HepG2 (cell line): ENCODE results near the gene STXBP4. TPM values are rescaled to one million over a fixed set of nuclear protein-coding genes. Genes with fewer than 3 reads are reported as not detected.

Experiments used
- ATF1 ChIP-seq: IDR thresholded peaks from 2 replicates; pipeline ENCODE4 v1.6.1; 2016; ENCODE audit warnings: mild to moderate bottlenecking, control low read depth
- ATF7-NPFF ChIP-seq: sonication (generic); formaldehyde crosslinking; IDR thresholded peaks from 2 replicates; pipeline ENCODE4 v1.8.1; 2023; ENCODE audit warnings: mild to moderate bottlenecking, low read depth, missing genetic modification reagents, moderate library complexity
- CEBPG ChIP-seq: IDR thresholded peaks from 2 replicates; pipeline ENCODE4 v1.6.1; 2016
- HDAC2 ChIP-seq: sonication (generic); formaldehyde crosslinking; IDR thresholded peaks from 2 replicates; pipeline ENCODE4 v1.4.0; 2020; ENCODE audit warnings: missing genetic modification reagents
- HIC2 ChIP-seq: sonication (generic); formaldehyde crosslinking; IDR thresholded peaks from 2 replicates; pipeline ENCODE4 v1.9.0; 2022; ENCODE audit warnings: low read depth, missing genetic modification reagents
- HNF4G ChIP-seq, 2 experiments: sonication (generic) in 1 of 2; formaldehyde crosslinking in 1 of 2; IDR thresholded peaks; 2 replicates each; pipeline versions ENCODE4 v1.4.0 to v1.6.1; 2011 to 2020; ENCODE audit warnings: borderline replicate concordance in 2 of 2, low read depth in 2 of 2, mild to moderate bottlenecking in 2 of 2, low read length in 1 of 2, missing genetic modification reagents in 1 of 2, moderate library complexity in 1 of 2
- MTA1 ChIP-seq: sonication (generic); formaldehyde crosslinking; IDR thresholded peaks from 2 replicates; pipeline ENCODE4 v1.4.0; 2020; ENCODE audit warnings: missing genetic modification reagents, mild to moderate bottlenecking, borderline replicate concordance
- MTF1 ChIP-seq: sonication (generic); formaldehyde crosslinking; IDR thresholded peaks from 2 replicates; pipeline ENCODE4 v1.5.0; 2020; ENCODE audit warnings: missing genetic modification reagents
- POGZ ChIP-seq: sonication (generic); formaldehyde crosslinking; IDR thresholded peaks from 2 replicates; pipeline ENCODE4 v1.4.0; 2020; ENCODE audit warnings: mild to moderate bottlenecking, missing genetic modification reagents
- SAP130 ChIP-seq: IDR thresholded peaks from 2 replicates; pipeline ENCODE4 v1.6.1; 2016; ENCODE audit warnings: low read depth
- TBX3 ChIP-seq: fragments of 450-650 bp; IDR thresholded peaks from 2 replicates; pipeline ENCODE4 v1.6.1; 2017; ENCODE audit warnings: antibody characterized with exemption, mild to moderate bottlenecking, inconsistent platforms, borderline replicate concordance
- THAP7 ChIP-seq: sonication (generic); formaldehyde crosslinking; IDR thresholded peaks from 2 replicates; pipeline ENCODE4 v1.8.1; 2023; ENCODE audit warnings: mild to moderate bottlenecking, missing genetic modification reagents
- ZNF138 ChIP-seq: sonication (generic); formaldehyde crosslinking; IDR thresholded peaks from 2 replicates; pipeline ENCODE4 v1.5.0; 2020; ENCODE audit warnings: mild to moderate bottlenecking, low read depth, missing genetic modification reagents
- ZNF362 ChIP-seq: sonication (generic); formaldehyde crosslinking; IDR thresholded peaks from 2 replicates; pipeline ENCODE4 v1.4.0; 2020; ENCODE audit warnings: missing genetic modification reagents, mild to moderate bottlenecking, borderline replicate concordance
- ZNF619 ChIP-seq: sonication (generic); formaldehyde crosslinking; IDR thresholded peaks from 2 replicates; pipeline ENCODE4 v1.4.0; 2020; ENCODE audit warnings: mild to moderate bottlenecking, missing genetic modification reagents
- polyA plus RNA-seq, 8 experiments: library from polyadenylated mRNA; depleted of rRNA in 3 of 8; stranded (reverse) in 7 of 8; unstranded in 1 of 8; fragments of >200 nt; fragmentation: Illumina TruSeq in 4 of 8; extraction: Trizol in 4 of 8; gene quantifications; 2 replicates each; pipeline versions ENCODE4 v1.2.1 to v1.2.3, GENCODE V29; 2011 to 2016; ENCODE audit warnings: low read depth in 4 of 8, missing spikeins in 1 of 8, mixed read lengths in 1 of 8; ENCODE audit not compliant: insufficient read depth in 1 of 8
- total RNA-seq, 5 experiments: library from RNA; depleted of rRNA; stranded (reverse); fragments of >200 nt; fragmentation: Illumina TruSeq; extraction: Trizol; gene quantifications; 2 replicates each; pipeline ENCODE4 v1.2.3, GENCODE V29; 2016; ENCODE audit warnings: low read depth in 1 of 5
- TF ChIP-seq, protein P1 (sequence below), 2 experiments: sonication (generic) in 1 of 2; formaldehyde crosslinking in 1 of 2; IDR thresholded peaks; 2 replicates each; pipeline versions ENCODE4 v1.4.0 to v1.6.1; 2016 to 2020; ENCODE audit warnings: borderline replicate concordance in 1 of 2, low read depth in 1 of 2, mild to moderate bottlenecking in 1 of 2, missing genetic modification reagents in 1 of 2
- TF ChIP-seq, protein P2 (sequence below): IDR thresholded peaks from 2 replicates; pipeline ENCODE4 v1.6.1; 2018; ENCODE audit warnings: missing genetic modification reagents

Gene STXBP4
- total and polyA plus RNA-seq, 2 of the 13 experiments (the other 11 are each of a cell fraction or from before 2014, with no cell fraction given) = 8.5 to 36.1 TPM

DNA sequence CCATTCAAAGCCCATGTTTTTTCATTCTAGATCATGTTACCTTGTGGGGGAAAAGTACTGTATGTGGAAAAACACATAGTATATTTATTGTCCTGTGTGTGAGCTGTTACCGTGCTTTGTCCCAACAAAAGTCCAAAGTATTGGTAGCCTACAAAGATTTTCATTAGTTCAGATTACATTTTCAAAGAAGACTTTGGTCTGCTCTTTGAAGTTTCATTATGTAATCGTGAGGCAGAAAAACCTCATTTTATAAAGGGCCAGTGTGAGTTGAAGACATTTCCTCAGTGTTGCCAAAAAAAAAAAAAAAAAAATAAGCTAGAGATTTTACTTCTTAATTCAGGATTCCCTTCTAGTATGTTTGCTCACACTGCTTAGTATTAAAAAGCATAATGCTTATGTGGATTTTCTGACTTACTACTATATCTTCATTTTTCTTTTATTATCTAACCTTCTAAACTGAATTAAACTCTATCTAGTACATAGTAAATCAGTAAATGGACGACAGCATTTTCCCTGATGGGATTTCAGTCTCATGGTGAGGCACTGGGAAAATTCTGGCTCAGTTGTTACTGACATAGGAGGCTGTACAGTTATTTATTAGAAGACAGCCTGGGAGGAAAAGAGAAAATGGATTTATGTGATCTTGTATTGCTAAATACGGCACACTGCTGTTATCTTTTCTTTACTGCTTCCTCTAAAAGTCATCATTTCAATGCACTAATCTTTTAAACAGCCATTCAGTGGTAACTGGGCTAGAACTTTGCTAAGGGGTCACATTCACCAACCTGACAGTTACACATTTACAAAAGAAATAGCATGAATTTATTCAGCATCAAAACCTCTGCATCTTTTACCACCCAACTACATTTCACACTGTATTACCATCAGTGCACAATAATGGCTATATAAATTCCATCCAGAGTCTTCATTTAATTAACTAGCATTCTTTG lies 100.6 kb downstream of the STXBP4 start (continued):
- TF ChIP-seq, protein P1, sequence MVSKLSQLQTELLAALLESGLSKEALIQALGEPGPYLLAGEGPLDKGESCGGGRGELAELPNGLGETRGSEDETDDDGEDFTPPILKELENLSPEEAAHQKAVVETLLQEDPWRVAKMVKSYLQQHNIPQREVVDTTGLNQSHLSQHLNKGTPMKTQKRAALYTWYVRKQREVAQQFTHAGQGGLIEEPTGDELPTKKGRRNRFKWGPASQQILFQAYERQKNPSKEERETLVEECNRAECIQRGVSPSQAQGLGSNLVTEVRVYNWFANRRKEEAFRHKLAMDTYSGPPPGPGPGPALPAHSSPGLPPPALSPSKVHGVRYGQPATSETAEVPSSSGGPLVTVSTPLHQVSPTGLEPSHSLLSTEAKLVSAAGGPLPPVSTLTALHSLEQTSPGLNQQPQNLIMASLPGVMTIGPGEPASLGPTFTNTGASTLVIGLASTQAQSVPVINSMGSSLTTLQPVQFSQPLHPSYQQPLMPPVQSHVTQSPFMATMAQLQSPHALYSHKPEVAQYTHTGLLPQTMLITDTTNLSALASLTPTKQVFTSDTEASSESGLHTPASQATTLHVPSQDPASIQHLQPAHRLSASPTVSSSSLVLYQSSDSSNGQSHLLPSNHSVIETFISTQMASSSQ (IDR thresholded peaks at IDR 0.05; ENCODE audit: low read depth) = peak; percentile 55; the same call in 1 of the 2 replicates
- TF ChIP-seq, protein P1 (CRISPR knock-in tag; IDR thresholded peaks at IDR 0.05; ENCODE audit: borderline replicate concordance) = peak; percentile 25; the same call in 1 of the 2 replicates
- no peak for TF ChIP-seq HIC2 (CRISPR knock-in tag)
- TF ChIP-seq HNF4G (IDR thresholded peaks at IDR 0.05; ENCODE audit: borderline replicate concordance, low read depth, low read length) = peak; percentile 93
- no peak; the same call in 1 of the 2 replicates for TF ChIP-seq HNF4G (CRISPR knock-in tag; IDR thresholded peaks at IDR 0.05; ENCODE audit: borderline replicate concordance, low read depth)
- TF ChIP-seq ATF1 = peak; percentile 28; the same call in 1 of the 2 replicates
- TF ChIP-seq, protein P2, sequence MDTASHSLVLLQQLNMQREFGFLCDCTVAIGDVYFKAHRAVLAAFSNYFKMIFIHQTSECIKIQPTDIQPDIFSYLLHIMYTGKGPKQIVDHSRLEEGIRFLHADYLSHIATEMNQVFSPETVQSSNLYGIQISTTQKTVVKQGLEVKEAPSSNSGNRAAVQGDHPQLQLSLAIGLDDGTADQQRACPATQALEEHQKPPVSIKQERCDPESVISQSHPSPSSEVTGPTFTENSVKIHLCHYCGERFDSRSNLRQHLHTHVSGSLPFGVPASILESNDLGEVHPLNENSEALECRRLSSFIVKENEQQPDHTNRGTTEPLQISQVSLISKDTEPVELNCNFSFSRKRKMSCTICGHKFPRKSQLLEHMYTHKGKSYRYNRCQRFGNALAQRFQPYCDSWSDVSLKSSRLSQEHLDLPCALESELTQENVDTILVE = 0 out of 2 replicates have a peak, but pooled peaks have one; percentile 22
- peak; percentile 92 for TF ChIP-seq ZNF362 (CRISPR knock-in tag)
- no peak for TF ChIP-seq ZNF138 (CRISPR knock-in tag)
- TF ChIP-seq SAP130 (CRISPR knock-in tag) = peak; percentile 70
- TF ChIP-seq TBX3 = no peak
- TF ChIP-seq POGZ (CRISPR knock-in tag) = peak; percentile 74
- 0 out of 2 replicates have a peak, but pooled peaks have one; percentile 26 for TF ChIP-seq ATF7-NPFF (CRISPR knock-in tag)
- TF ChIP-seq ZNF619 (CRISPR knock-in tag) = no peak
- peak; percentile 73 for TF ChIP-seq CEBPG (CRISPR knock-in tag)
- TF ChIP-seq MTF1 (CRISPR knock-in tag) = no peak
- TF ChIP-seq HDAC2 = 0 out of 2 replicates have a peak, but pooled peaks have one; percentile 45
- TF ChIP-seq THAP7 (CRISPR knock-in tag) = no peak
- no peak for TF ChIP-seq MTA1 (CRISPR knock-in tag)
